ENCODE data around the gene VPS33A.

Gene VPS33A

GRCh38 chr12:122182887-122183587 lies 83.3 kb downstream of the VPS33A start, which contains the start of gene LRRC43:
TSS of gene LRRC43 (plus strand) at chr12:122183123. CDS start at chr12:122183145, 22 bp downstream.
- H3K27ac Mint-ChIP-seq: peak within 1 kb of the TSS; percentile 23
- no peaks in the 10 kb centered on the region for H3K36me3 Mint-ChIP-seq
- H3K9me3 Mint-ChIP-seq: no peaks in the 10 kb centered on the region
- no peaks in the 10 kb centered on the region for H3K27me3 Mint-ChIP-seq
- H3K4me1 Mint-ChIP-seq: peaks cover 7% of the 10 kb centered on the region
- peak within 1 kb of the TSS; percentile 90 for H3K4me3 Mint-ChIP-seq
